Fibroblast of peridontal ligament (primary cell): ENCODE data around the gene AFG1L.
"Not testable (repeated sequence)": the region's sequence is repeated elsewhere in the genome, so short reads cannot be mapped to it uniquely, and the experiment has no call there.

Source experiments
- DNase-seq: peaks from one replicate; pipeline ENCODE4 v3.0.0-alpha.2; 2010; ENCODE audit errors: extremely low read depth

AFG1L gene

DNA sequence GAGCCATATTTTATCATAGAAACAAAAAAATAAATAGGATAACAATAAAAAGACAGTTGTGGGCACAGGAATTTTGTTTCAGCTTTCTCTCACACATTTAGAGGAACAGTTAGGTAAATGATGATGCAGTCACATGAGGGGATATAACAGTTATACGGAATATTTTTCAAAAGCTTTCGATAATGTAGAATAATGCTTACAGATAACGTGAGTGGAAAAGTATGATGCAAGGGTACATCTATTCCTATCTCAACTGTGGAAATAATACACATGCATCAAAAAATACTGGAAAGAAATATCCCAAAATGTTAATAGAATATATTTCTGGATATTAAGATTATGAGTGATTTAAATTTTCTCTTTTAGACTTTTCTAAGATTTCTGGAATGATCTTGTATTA is 114.0 kb downstream of the AFG1L start:
- no peak for DNase-seq

DNA sequence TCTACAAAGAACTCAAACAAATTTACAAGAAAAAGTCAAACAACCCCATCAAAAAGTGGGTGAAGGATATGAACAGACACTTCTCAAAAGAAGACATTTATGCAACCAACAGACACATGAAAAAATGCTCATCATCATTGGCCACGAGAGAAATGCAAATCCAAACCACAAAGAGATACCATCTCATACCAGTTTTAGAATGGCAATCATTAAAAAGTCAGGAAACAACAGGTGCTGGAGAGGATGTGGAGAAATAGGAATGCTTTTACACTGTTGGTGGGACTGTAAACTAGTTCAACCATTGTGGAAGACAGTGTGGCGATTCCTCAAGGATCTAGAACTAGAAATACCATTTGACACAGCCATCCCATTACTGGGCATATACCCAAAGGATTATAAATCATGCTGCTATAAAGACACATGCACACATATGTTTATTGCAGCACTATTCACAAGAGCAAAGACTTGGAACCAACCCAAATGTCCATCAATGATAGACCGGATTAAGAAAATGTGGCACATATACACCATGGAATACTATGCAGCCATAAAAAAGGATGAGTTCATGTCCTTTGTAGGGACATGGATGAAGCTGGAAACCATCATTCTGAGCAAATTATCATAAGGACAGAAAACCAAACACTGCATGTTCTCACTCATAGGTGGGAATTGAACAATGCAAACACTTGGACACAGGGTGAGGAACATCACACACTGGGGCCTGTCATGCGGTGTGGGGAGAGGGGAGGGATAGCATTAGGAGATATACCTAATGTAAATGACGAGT is 121.4 kb downstream of the AFG1L start:
- not testable (repeated sequence) for DNase-seq

DNA sequence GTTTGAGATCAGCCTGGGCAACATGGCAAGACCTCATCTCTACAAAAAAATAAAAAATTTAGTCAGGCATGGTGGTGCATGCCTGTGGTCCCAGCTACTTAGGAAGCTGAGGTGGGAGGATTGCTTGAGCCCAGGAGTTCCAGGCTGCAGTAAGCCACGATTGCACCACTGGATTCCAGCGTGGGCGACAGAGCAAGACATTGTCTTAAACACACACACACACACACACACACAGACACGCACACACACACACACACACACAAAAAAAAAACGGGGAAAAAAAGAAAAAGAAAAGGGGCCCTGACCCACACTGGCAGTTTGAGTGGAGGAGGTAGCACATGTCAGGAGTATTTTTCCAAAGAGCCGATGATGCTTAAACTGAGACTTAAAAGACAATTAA is 122.2 kb downstream of the AFG1L start:
- peak; percentile 18 for DNase-seq

DNA sequence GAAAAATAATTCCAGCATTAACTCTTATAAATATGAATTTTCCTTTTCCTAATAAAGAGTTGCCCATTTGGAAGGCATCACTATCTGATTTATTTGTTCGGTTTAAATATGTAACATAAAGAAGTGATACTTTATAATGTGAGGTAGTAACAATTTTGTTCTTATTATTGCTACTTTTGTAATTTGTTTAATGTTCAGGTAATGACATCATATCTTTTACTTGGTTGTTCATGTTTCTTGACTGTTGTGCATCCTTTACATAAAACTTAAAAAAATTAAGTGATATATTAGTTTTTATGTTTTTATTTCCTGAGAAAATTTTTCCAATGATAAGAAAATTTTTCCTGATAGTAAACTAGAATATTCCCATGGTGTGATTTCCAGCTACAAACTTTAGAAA is 124.6 kb downstream of the AFG1L start:
- no peak for DNase-seq

DNA sequence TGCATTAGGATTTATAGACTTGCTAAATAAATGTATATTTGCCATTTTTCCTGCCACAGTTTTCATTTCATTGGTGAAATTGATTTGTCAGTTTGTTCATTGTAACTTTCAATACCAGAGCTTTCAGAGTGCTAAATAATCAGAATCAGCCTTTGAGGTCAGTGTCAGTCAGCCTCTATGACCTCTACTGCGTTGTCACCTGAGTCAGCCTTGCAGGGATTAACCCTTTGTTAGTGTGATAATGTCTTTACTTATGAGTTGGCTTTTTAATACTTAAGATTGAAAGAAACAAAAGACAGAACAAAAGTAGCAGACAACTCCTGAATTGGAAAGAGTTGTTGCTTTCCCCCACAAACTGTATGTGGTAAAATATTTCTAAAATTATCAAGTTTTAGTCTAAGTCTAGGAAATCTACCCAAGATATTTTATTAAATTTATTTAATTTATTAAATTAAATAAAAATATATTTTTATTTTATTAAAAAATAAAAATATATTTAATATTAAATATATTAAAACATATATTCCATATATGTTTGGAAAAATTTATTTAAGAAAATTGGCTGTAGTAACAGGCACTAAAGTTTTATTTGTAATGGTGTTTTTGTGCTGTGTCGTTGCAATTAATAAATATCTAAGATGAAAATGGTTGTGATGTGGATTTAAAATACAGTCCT is 125.2 kb downstream of the AFG1L start:
- no peak for DNase-seq

DNA sequence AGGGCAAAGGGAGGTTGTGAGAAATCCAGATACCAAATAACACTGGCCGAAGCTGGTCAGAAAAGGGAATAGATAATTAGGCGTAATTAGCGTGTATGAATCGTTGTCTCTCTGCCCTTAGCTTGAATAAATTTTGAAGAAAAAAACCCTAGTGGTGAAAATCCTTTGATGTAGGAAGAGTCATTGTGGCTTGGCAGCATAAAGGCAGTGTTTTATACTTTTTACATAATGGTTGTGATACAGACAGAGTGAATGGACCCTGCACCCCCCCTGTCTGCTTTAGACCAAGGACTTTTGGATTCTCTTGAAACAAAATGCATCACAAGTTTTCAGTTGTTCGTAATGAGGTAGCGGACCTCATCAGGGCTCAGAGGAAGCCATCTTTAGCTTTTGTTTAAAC is 126.5 kb downstream of the AFG1L start:
- DNase-seq, result no peak

DNA sequence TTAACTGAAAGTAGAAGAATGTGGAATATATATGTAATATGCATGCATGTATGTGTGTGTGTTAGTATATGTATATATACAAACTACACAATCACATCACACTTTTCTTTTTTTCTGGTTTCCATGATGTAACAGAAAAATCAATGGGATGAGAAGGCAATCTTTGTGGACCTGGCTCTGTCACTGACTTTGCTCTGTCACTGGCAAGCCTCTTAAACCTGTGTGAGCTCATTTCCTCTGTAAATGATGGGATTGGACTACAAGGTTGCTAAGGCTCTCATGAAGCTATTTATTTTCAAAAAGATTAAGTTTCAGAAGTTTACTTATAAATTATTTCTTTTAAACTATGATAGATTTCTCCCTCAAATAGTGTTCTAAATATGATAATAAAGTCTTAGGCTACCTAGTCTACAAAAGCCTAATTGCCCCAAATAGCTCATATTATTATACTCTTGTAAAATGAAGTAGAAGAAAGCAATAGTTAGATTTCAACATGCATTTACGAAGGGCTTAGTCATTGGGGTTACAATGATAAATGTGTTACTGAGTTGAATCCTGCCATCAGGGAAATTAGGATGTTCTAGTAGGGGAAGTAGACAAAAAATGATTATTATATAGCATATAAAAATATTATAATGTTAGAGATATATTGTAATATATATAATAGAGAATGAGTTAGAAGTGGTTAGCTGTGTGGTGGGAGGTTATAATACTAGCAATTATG is 129.3 kb downstream of the AFG1L start:
- no peak for DNase-seq

DNA sequence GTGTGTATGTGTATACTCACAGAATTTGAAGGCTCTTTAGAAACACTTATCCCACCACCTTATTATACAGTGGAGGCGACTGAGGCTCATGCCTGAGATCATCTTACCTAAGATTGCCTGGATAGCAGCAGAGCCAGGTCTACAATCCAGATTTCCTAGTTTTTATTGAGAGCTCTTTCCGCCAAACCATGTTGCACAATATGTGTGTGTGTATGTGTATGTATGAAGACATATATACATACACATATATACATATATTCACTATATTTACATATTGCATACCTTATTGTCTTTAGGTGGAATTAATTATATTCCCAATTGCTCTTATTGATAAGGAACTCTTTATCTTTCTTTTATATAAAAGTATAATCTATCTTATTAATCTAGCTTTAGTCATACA is 130.6 kb downstream of the AFG1L start:
- DNase-seq, result no peak

DNA sequence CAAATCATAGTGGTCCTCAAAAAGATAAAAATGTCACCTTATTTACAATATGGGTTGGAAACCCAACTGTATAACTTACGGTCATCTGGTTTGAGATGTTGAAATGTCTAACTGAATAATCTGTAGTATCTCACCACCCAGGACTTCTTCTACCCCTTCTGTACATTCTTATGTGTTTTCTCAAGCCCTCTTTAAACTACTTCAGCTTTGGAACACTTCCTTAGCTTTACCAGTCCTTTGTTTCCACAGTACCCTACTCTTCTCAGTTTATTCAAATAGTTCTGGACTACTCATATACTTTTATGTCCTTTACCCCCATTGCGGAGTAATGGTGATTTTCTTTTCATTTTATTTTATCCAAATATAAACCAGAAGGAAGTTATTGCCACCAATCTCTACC is 137.3 kb downstream of the AFG1L start:
- DNase-seq, result no peak

DNA sequence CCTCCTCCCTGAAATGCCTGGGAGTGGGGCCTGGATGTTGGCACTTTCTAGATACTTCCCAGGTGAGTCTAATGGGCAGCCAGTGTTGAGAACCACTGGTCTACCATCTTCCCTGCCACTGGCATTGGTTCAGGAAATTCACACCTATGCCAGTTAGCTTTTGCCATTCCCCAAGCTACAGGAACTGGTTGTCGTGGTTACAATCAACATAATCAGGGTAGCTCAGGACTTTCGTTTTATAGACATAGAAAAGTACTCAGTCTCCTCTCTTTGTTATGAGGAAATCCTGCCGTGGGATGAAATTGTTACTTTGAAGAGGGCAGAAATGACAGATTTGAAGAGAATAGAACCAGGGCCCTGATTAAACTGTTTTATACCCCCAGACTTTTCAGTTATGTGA is 137.9 kb downstream of the AFG1L start:
- DNase-seq, result no peak

DNA sequence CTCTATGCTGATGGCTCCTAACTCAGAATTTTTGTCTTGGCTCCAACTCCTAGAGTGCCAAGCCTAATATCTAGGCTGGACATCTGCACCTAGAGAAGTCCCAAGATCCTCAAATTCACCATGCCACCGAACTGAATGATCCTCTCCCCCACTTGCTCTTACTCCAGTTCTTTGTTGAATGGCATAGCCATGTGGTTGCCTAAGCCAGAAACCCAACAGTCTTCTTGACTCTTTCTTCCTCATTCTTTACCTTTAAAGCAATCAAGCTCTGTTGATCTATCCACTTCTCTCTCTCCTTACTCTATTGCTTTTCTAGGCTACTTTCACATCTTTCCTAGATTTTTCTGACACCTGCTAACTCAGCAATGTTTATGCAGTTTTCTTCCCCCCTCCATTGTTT is 139.4 kb downstream of the AFG1L start:
- DNase-seq, result no peak

DNA sequence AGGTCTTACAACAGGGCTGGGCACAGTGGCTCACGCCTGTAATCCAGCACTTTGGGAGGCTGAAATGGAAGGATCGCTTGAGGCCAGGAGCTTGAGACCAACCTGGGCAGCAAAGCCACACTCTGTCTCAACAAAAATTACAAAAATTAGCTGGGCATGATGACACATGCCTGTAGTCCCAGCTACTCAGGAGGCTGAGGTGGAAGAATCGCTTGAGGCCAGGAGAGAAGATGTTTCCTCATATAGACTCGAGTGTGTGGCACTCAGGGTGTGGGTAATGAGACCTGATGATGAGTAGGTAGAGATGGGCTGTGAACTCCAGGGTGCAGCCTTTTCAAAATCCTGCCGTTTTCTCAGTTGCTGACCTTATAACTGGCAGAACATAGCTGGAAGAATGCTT is 140.5 kb downstream of the AFG1L start:
- DNase-seq, result no peak

DNA sequence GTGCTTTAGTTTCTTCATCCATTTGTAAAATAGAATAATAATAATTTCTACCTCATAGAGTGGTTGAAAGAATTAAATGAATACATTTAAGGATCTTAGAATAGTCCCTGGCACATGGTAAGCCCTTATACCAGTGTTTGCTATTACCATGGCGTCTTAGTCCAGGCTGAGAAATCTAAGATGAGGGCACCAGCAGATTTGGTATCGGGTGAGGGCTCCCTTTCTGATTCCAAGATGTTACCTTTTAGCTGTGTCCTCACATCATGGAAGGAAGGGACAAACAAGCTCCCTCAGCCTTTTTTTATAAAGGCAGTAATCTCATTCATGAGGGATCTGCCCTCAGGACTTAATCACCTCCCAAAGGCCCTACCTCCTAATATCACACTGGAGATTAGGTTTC is 141.9 kb downstream of the AFG1L start:
- no peak for DNase-seq

DNA sequence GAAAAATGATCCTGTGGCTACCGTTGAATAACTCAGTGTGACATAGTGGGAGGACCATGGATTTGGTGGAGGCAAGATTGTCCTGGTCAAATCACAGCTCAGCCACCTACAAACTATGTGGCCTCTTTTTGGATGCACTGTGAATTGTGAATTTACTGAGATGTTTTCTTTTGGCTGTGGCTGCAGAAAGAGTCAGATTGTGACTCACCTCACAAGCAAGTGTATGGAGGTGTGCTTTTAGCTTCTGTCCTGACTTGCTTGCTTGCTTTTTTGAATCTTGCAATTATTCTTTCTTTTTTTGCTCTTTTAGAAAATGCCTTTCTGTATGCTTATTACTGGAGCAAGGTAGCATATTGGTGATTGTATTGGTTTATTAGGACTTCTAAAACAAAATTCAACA is 143.0 kb downstream of the AFG1L start:
- DNase-seq, result no peak

DNA sequence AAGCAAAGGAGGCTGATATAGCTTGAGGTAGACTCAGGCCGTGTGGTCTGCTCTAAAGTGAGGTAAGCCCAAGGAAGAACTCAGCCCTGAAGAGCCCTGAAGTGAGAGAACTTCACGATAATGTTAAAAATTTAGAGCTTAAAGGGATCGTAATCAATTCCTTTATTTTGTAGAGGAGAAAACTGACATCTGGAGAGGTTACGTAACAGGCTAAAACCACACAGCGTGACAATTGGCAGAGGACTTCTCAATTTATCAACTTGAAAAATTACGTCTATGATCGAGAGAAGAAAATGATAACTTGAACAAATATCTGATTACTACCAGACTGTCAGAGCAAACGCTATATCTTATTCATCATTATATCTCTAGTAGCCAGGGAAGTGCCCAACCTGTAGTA is 144.1 kb downstream of the AFG1L start:
- DNase-seq, result peak; percentile 21

DNA sequence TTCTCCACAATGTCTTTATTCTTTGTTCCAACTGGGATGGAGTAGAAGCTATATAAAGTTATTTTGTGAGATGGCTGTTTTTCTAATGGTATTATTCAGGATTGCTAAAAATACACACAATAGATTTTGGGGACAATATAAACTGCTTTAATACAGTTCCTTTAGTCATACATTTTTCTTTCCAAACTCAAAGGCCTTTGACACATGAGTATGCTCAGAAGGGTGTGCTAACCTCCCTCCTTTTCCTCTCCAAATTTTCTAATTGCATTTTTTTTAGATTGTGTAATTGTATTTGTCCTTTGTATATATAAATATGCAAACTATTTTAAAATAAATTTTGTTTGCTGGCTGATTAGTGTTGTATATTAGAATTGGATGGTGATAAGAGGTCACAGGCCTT is 146.3 kb downstream of the AFG1L start:
- DNase-seq, result no peak

DNA sequence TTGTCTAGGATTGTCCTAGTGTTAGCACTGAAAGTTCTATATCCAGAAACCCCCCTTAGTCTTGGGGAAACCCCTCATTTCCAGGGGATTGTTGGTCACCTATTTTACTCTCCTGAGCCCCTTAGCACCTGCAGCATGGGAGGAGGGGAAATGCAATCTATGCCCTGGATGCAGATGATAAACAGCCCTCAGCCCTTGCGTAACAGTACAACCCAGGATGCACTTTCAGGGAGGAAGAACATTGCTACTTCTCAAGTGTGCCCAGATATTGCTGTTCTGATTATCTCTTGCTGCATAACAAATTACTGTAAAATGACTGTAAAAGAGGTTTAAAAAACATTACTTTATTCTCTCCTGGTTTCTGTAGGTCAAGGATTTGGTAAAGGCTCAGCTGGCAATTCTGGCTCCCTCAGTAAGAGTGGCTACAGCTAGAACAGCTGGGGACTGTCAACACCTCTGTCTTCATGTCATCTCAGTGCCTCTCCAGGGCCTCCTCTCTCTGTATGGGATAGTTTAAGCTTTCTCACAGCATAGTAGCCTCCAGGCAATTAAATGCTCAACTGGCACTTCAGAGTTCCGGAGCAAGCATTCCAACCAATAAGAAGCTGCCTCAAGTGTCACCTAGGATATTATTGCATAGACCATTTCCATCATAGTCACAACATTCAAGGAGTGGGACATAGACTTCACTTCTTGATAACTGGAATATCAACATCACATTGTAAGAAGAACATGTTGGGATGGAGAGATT is 148.1 kb downstream of the AFG1L start:
- DNase-seq, result no peak

DNA sequence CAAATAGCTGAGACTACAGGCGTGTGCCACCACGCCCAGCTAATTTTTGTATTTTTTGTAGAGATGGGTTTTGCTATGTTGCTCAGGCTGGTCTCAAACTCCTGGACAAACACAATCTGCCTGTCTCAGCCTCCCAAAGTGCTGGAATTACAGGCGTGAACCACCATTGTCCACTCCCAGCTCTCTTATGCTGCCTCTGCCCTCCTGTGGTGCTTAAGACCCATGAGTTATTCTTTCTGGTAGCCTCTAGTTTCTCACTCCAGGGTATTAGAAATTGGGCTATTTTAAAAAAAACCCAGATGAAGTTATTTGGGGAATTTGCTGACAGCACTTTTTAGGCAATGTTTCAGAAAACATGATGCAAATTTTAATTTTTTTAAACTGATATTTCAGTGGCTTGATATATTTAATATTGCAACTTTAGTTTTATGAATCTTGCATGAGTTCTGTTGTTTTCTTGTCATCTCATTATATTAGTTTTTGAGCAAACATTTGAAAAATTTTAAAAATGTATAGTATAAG is 151.8 kb downstream of the AFG1L start:
- DNase-seq, result peak; percentile 23

DNA sequence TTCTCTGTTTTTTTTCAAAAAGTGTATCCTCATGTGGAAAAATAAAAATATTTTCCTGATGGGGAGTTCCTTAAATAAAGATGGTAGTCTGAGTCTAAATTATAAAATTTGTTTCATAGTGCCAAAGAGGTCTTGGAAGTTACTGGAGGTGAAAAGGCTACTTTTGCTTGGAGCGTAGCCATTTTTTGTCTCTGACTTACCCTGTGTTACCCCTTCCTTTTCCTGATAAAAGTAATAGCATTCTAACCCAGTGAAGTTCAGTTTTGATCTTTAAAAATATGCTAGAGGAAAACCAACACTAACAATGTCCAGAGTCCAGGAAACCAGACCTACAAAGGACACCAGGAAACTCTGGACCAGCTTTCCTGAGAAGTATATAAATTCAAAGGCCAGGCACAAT is 153.6 kb downstream of the AFG1L start:
- DNase-seq, result no peak

DNA sequence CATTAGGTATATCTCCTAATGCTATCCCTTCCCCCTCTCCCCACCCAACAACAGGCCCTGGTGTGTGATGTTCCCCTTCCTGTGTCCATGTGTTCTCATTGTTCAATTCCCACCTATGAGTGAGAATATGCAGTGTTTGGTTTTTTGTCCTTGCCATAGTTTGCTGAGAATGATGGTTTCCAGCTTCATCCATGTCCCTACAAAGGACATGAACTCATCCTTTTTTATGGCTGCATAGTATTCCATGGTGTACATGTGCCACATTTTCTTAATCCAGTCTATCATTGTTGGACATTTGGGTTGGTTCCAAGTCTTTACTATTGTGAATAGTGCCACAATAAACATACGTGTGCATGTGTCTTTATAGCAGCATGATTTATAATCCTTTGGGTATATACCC is 154.9 kb downstream of the AFG1L start:
- DNase-seq, result not testable (repeated sequence)

DNA sequence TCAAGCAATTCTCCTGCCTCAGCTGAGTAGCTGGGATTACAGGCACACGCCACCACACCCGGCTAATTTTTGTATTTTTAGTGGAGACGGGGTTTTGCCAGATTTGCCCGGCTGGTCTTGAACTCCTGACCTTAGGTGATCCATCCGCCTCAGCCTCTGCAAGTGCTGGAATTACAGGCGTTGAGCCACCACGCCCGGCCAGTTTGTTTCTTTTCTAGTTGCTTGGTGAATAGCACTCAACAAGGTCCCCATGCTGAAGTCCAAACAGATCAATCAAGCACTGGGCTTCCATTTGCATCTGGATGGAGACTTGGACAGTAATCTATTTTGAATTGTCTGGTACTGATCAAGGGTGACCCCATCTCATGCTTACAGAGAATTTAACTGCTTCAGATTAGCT is 157.0 kb downstream of the AFG1L start:
- DNase-seq, result no peak

DNA sequence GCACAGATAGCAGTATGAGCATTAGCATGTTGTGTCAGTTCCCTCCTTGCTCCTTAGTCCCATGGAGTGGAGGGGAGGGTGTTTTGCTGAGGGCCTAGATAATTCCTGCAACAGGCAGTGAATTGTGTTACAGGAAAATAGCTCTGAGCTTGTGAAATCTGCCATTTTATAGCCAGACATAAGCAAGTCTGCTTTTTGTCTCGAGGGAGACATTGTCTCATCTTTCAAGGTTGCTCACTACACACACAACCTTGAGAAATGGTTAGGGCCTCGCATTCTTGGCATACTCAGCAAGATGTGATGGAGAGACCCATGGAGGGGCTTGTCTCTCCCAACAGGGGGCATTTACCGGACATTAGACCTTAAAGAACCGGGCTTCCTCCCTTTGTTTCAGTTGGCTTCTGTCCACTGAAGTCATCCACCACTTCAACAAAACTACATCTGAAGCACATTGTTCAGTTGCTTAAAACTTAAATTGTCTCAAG is 157.9 kb downstream of the AFG1L start:
- peak; percentile 38 for DNase-seq
